Fibroblast of peridontal ligament (primary cell): ENCODE data around the gene FBXW5.

Experiments used
- DNase-seq: peaks from one replicate; pipeline ENCODE4 v3.0.0-alpha.2; 2010; ENCODE audit errors: extremely low read depth

Gene FBXW5

DNA sequence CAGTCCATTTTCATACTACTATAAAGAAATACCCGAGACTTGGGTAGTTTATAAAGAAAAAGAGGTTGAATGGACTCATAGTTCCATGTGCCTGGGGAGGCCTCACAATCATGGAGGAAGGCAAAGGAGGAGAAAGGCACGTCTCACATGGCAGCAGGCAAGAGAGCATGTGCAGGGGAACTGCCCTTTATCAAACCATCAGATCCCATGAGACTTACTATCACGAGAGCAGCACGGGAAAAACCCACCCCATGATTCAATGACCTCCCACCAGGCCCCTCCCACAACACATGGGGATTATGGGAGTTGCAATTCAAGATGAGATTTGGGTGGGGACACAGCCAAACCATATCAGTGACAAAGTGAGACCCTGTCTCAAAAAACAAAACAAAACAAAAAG is 38.3 kb downstream of the FBXW5 start:
- no peak for DNase-seq

DNA sequence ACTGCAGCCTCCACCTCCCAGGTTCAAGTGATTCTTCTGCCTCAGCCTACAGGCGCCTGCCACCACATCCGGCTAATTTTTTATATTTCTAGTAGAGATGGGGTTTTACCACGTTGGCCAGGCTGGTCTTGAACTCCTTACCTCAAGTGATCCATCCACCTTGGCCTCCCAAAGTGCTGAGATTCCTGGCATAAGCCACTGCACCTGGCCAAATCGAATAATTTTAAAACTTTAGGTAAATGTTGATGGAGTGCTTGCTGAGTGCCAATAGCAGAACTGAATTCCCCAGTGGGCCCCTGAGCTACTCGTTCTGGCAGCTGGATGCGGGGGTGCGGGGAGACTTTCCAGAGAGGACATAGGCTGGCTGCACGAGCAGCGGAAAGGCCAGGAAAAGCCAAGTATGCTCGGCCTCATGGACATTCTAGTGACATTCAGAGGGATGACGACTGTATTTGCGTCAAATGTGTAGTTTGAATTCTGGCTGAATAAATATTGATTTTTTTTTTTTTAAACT is 41.4 kb downstream of the FBXW5 start:
- DNase-seq: no peak

DNA sequence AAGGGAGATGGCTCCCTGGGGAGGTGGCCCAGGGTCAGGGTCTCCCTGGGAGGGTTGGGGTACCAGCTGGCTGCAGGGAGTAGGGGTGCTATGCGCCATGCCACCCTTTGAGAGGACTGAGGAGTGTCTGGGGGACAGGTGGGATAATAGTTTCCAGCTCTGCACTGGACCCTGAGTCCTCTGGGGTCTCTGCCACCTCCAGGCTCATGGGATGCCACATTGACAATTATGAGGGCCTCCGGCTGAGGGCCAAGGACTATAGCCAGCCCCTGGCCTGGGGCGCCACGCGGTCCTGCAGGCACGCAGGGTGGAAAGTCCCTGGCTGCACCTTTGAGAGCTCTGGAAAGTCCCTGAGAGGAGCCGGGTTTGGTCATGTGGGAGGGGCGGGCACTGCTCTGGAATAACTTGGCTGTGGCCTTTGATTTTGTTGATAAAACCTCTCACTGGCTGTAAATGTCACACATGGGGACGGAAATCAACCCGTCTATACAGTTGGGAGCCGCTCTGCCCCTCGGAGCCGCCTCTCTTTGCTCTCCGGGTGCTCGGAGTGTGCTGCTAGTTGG is 42.2 kb downstream of the FBXW5 start:
- DNase-seq: peak; percentile 44

- no peak for DNase-seq
These were observed 42.9 kb downstream of the FBXW5 start for GRCh38 chr9:136901516-136902258.

- no peak for DNase-seq
These were observed 43.5 kb downstream of the FBXW5 start for GRCh38 chr9:136900988-136901515.

DNA sequence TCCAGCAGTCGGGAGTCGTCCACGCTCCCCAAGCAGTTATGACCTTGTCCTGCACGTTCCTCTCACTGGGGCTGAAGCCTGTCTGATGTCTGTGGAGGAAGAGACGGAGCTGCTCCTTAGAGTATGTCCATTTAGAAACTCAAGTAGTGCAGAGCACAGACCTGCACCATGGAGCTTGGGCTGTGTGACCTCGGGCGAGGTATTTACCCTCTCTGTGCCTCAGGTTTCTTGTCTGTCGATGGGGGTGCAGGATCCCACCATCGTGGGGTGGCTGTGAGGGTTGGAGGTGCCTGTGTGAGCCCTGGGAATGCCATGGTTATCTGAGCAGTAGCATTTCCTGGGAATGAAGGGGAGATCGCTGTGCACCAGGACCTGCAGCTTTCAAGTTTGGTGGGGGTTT is 44.0 kb downstream of the FBXW5 start:
- DNase-seq: no peak

- no peak for DNase-seq
These were observed 45.3 kb downstream of the FBXW5 start for GRCh38 chr9:136899196-136899595.

- no peak for DNase-seq
These were observed 45.9 kb downstream of the FBXW5 start for GRCh38 chr9:136898483-136899100.

GRCh38 chr9:136896027-136896426 is 48.5 kb downstream of the FBXW5 start:
- no peak for DNase-seq

GRCh38 chr9:136890661-136891060 is 53.9 kb downstream of the FBXW5 start:
- no peak for DNase-seq
